PC-9 (cell line): ENCODE data around the gene SRBD1. TPM values are rescaled to one million over a fixed set of nuclear protein-coding genes. Genes with fewer than 3 reads are reported as not detected.

Source experiments
- BruUV-seq: library from RNA; stranded (reverse); fragments of 400-500 nt; replicated peaks from 2 replicates; lab custom pipeline; 2021; lab: Mats Ljungman, UMichigan
- CTCF ChIA-PET: fragments of 300-600 bp; sonication (Branson Sonifier 250); formaldehyde crosslinking; loops from one replicate; lab custom pipeline; 2022; ENCODE audit warnings: antibody characterized with exemption; lab: Charles Lee
- POLR2A ChIA-PET: fragments of 300-600 bp; sonication (Branson Sonifier 250); formaldehyde crosslinking; loops from one replicate; lab custom pipeline; 2022; ENCODE audit warnings: antibody characterized with exemption; ENCODE audit not compliant: unreplicated experiment; lab: Charles Lee
- DNase-seq, 2 experiments: peaks; one replicate each; pipeline versions ENCODE4 v3.0.0 to v3.0.0-alpha.2; 2015 to 2022; ENCODE audit warnings: mixed read lengths in 1 of 2
- H2AFZ ChIP-seq: fragments of 200-600 bp; sonication (generic); 2 replicates; pipeline ENCODE4 v1.8.1; 2017; ENCODE audit warnings: antibody characterized with exemption
- H3F3A ChIP-seq: fragments of 200-600 bp; sonication (generic); 2 replicates; pipeline ENCODE4 v1.8.1; 2017; ENCODE audit warnings: antibody characterized with exemption, mild to moderate bottlenecking, low read depth; ENCODE audit not compliant: insufficient read depth
- H3K27ac ChIP-seq: fragments of 200-600 bp; sonication (generic); 2 replicates; pipeline ENCODE4 v1.6.1; 2016; ENCODE audit warnings: mixed run types
- H3K27me3 ChIP-seq: fragments of 200-600 bp; sonication (generic); 2 replicates; pipeline ENCODE4 v1.6.1; 2016; ENCODE audit warnings: low read depth, mixed run types; ENCODE audit not compliant: insufficient read depth
- H3K36me3 ChIP-seq: fragments of 200-600 bp; sonication (generic); 2 replicates; pipeline ENCODE4 v1.6.1; 2016; ENCODE audit warnings: low read depth, mixed run types
- H3K4me1 ChIP-seq: fragments of 200-600 bp; sonication (generic); replicated peaks from 2 replicates; pipeline ENCODE4 v1.6.1; 2016; ENCODE audit warnings: mixed run types; ENCODE audit not compliant: insufficient read depth
- H3K4me2 ChIP-seq: fragments of 200-600 bp; sonication (generic); 2 replicates; pipeline ENCODE4 v1.6.1; 2017; ENCODE audit warnings: mixed run types
- H3K4me3 ChIP-seq: fragments of 200-600 bp; sonication (generic); 2 replicates; pipeline ENCODE4 v1.6.1; 2016; ENCODE audit warnings: mixed run types
- H3K79me2 ChIP-seq: fragments of 200-600 bp; sonication (generic); 2 replicates; pipeline ENCODE4 v1.6.1; 2017; ENCODE audit warnings: low read depth, mixed run types
- H3K9me2 ChIP-seq: fragments of 200-600 bp; sonication (generic); 2 replicates; pipeline ENCODE4 v1.8.1; 2017; ENCODE audit warnings: mild to moderate bottlenecking; ENCODE audit not compliant: insufficient read depth
- H3K9me3 ChIP-seq: fragments of 200-600 bp; sonication (generic); 2 replicates; pipeline ENCODE4 v1.8.1; 2016; ENCODE audit warnings: low read depth; ENCODE audit not compliant: insufficient read depth
- H4K20me1 ChIP-seq: fragments of 200-600 bp; sonication (generic); 2 replicates; pipeline ENCODE4 v1.8.1; 2017; ENCODE audit not compliant: insufficient read depth
- CTCF ChIP-seq: fragments of 200-600 bp; sonication (generic); conservative IDR thresholded peaks from 2 replicates; pipeline ENCODE4 v1.6.1; 2017; ENCODE audit warnings: mixed run types, antibody characterized with exemption, mild to moderate bottlenecking, moderate library complexity
- EZH2 ChIP-seq: fragments of 200-600 bp; sonication (generic); IDR thresholded peaks from 2 replicates; pipeline ENCODE4 v1.8.0; 2017; ENCODE audit warnings: antibody characterized with exemption, low read depth
- intact Hi-C: fragments of 100-400 bp; cut with micrococcal nuclease; formaldehyde crosslinking; loops from one replicate; pipeline ENCODE4 v1.10.0; 2022; ENCODE audit not compliant: unreplicated experiment
- total RNA-seq: library from RNA; stranded (reverse); gene quantifications from 2 replicates; pipeline ENCODE4 v1.2.3, GENCODE V29; 2021

Gene SRBD1
- total RNA-seq, 1 experiment from 2014 or later, result 17.8 TPM

GRCh38 chr2:45524016-45524415 lies 87.1 kb downstream of the SRBD1 start:
- no peaks in the 10 kb centered on the region for H3K79me2 ChIP-seq
- no peak for DNase-seq
- ChIA-PET POLR2A (no interaction called here), CTCF (no interaction called here)
- H3K4me1 ChIP-seq, result no peaks in the 10 kb centered on the region
- H3K27ac ChIP-seq, result no peak overlapping the region
- H3K4me2 ChIP-seq, result no peak overlapping the region
- intact Hi-C loops, result no loop called here
- H3K27me3 ChIP-seq, result no peaks in the 10 kb centered on the region
- no peaks in the 10 kb centered on the region; the same call in 1 of the 2 replicates for H3K9me3 ChIP-seq
- no peak overlapping the region for H3K4me3 ChIP-seq
- H2AFZ ChIP-seq, result no peak overlapping the region
- no TSS peak for BruUV-seq
- H3K36me3 ChIP-seq, result no peaks in the 10 kb centered on the region
- TF ChIP-seq EZH2 (no peak), CTCF (no peak)
- H3K9me2 ChIP-seq, result peaks cover 4% of the 10 kb centered on the region; the same call in 1 of the 2 replicates
- H3F3A ChIP-seq, result no peaks in the 10 kb centered on the region
- H4K20me1 ChIP-seq, result no peaks in the 10 kb centered on the region

DNA sequence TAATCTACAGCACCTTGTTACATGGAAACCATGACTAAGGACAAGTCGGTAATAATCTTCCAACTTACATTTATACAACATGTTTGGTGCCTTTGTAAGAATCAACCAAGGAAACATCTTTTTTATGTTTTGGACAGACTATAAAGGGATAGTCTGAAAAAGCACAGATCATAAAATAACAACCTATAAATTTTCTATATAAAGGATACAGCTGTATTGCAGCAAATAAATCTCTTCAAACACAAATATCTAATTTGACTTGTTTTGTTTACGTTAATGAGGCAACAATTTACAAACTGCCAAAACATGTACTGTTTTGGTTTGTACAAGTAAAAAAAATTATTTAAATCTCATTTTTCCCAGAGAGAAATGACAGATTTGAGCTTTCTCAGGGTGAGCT lies 92.5 kb downstream of the SRBD1 start:
- Histone ChIP-seq H3K79me2 (no peaks in the 10 kb centered on the region), H3K4me3 (no peak overlapping the region), H3K9me2 (peaks cover 4% of the 10 kb centered on the region; the same call in 1 of the 2 replicates), H3K36me3 (0 out of 2 replicates have a peak, but pooled peaks cover 5% of the 10 kb centered on the region), H3K27ac (no peak overlapping the region), H3K4me2 (no peak overlapping the region), H3K9me3 (no peaks in the 10 kb centered on the region), H3F3A (no peaks in the 10 kb centered on the region), H3K27me3 (no peaks in the 10 kb centered on the region), H3K4me1 (no peaks in the 10 kb centered on the region), H2AFZ (no peak overlapping the region), H4K20me1 (no peaks in the 10 kb centered on the region)
- TF ChIP-seq CTCF, result no peak
- no peak for TF ChIP-seq EZH2
- intact Hi-C loops, result no loop called here
- ChIA-PET CTCF (no interaction called here), POLR2A (no interaction called here)
- no TSS peak for BruUV-seq
- DNase-seq, result no peak

GRCh38 chr2:45510701-45511420 lies 100.2 kb downstream of the SRBD1 start:
- H2AFZ ChIP-seq, result no peak overlapping the region
- H3K36me3 ChIP-seq, result no peaks in the 10 kb centered on the region
- H3K79me2 ChIP-seq, result no peaks in the 10 kb centered on the region
- no peak overlapping the region for H3K4me3 ChIP-seq
- TF ChIP-seq EZH2 (no peak), CTCF (no peak)
- H3K9me2 ChIP-seq, result no peaks in the 10 kb centered on the region
- ChIA-PET POLR2A (no interaction called here), CTCF (no interaction called here)
- no peak overlapping the region for H3K27ac ChIP-seq
- no peaks in the 10 kb centered on the region for H3K4me1 ChIP-seq
- no TSS peak for BruUV-seq
- H4K20me1 ChIP-seq, result no peaks in the 10 kb centered on the region
- H3K9me3 ChIP-seq, result no peaks in the 10 kb centered on the region
- intact Hi-C loops, result no loop called here
- H3K4me2 ChIP-seq, result no peak overlapping the region
- no peaks in the 10 kb centered on the region for H3K27me3 ChIP-seq
- no peaks in the 10 kb centered on the region for H3F3A ChIP-seq
- no peak for DNase-seq
